Neural progenitor cell (in vitro differentiated cells): Measurements from ENCODE around the gene CEP135. TPM values are rescaled to one million over a fixed set of nuclear protein-coding genes. Genes with fewer than 3 reads are reported as not detected.
"Not testable (repeated sequence)": the region's sequence is repeated elsewhere in the genome, so short reads cannot be mapped to it uniquely, and the experiment has no call there.

Experiments used
- DNase-seq: peaks from one replicate; pipeline ENCODE4 v3.0.0-alpha.2; 2016; ENCODE audit warnings: low spot score
- H2AFZ ChIP-seq: fragments of 200-600 bp; sonication (generic); replicated peaks from 2 replicates; pipeline ENCODE4 v1.6.1; 2016; ENCODE audit warnings: antibody characterized with exemption
- H3F3A ChIP-seq: fragments of 200-600 bp; sonication (generic); 2 replicates; pipeline ENCODE4 v1.6.1; 2016; ENCODE audit warnings: antibody characterized with exemption, low read depth
- H3K27ac ChIP-seq: fragments of 200-600 bp; sonication (generic); 2 replicates; pipeline ENCODE4 v1.5.1; 2016; ENCODE audit warnings: mild to moderate bottlenecking
- H3K27me3 ChIP-seq: fragments of 200-600 bp; sonication (generic); 2 replicates; pipeline ENCODE4 v1.6.1; 2016; ENCODE audit warnings: mild to moderate bottlenecking, moderate library complexity
- H3K36me3 ChIP-seq: fragments of 200-600 bp; sonication (generic); 2 replicates; pipeline ENCODE4 v1.5.1; 2016
- H3K4me1 ChIP-seq: fragments of 200-600 bp; sonication (generic); 2 replicates; pipeline ENCODE4 v1.6.1; 2016; ENCODE audit warnings: mixed run types
- H3K4me2 ChIP-seq: fragments of 200-600 bp; sonication (generic); 2 replicates; pipeline ENCODE4 v1.6.1; 2016
- H3K4me3 ChIP-seq: fragments of 200-600 bp; sonication (generic); 2 replicates; pipeline ENCODE4 v1.5.1; 2016
- H3K79me2 ChIP-seq: fragments of 200-600 bp; sonication (generic); 2 replicates; pipeline ENCODE4 v1.6.1; 2016; ENCODE audit warnings: low read depth
- H3K9ac ChIP-seq: fragments of 200-600 bp; sonication (generic); 2 replicates; pipeline ENCODE4 v1.6.1; 2016
- H3K9me3 ChIP-seq: fragments of 200-600 bp; sonication (generic); 2 replicates; pipeline ENCODE4 v1.5.1; 2016; ENCODE audit warnings: low read depth
- H4K20me1 ChIP-seq: fragments of 200-600 bp; sonication (generic); 2 replicates; pipeline ENCODE4 v1.6.1; 2016; ENCODE audit warnings: low read depth
- H3K27ac Mint-ChIP-seq: 3 replicates; pipeline ENCODE4 v1.8.0; 2021; ENCODE audit warnings: mixed read lengths
- H3K27me3 Mint-ChIP-seq: 2 replicates; pipeline ENCODE4 v1.8.0; 2022; ENCODE audit warnings: low read depth, mild to moderate bottlenecking, inconsistent platforms, moderate library complexity, mixed read lengths; ENCODE audit not compliant: insufficient read depth
- H3K36me3 Mint-ChIP-seq: 3 replicates; pipeline ENCODE4 v1.8.0; 2021; ENCODE audit warnings: mixed read lengths
- H3K4me1 Mint-ChIP-seq: 3 replicates; pipeline ENCODE4 v1.8.0; 2021; ENCODE audit warnings: mixed read lengths
- H3K4me3 Mint-ChIP-seq: 3 replicates; pipeline ENCODE4 v1.8.0; 2021; ENCODE audit warnings: mild to moderate bottlenecking, moderate library complexity, mixed read lengths
- H3K9me3 Mint-ChIP-seq: 3 replicates; pipeline ENCODE4 v1.8.0; 2020; ENCODE audit warnings: mixed read lengths
- EZH2 ChIP-seq: fragments of 200-600 bp; sonication (generic); IDR thresholded peaks from 2 replicates; pipeline ENCODE4 v1.6.1; 2017; ENCODE audit warnings: antibody characterized with exemption, mild to moderate bottlenecking, moderate library complexity
- EZH2phosphoT487 ChIP-seq: fragments of 200-600 bp; sonication (generic); IDR thresholded peaks from 2 replicates; pipeline ENCODE4 v1.6.1; 2017; ENCODE audit warnings: antibody characterized with exemption
- total RNA-seq: library from RNA; depleted of rRNA; stranded (reverse); fragments of >200 nt; gene quantifications from 2 replicates; pipeline ENCODE4 v1.2.3, GENCODE V29; 2015; ENCODE audit warnings: low replicate concordance
- TF ChIP-seq, protein P1 (sequence below): fragments of 200-600 bp; sonication (generic); IDR thresholded peaks from 2 replicates; pipeline ENCODE4 v1.5.1; 2017; ENCODE audit warnings: antibody characterized with exemption, mild to moderate bottlenecking

Gene CEP135
- total RNA-seq, 1 donor from 2014 or later: 40.4 TPM

DNA sequence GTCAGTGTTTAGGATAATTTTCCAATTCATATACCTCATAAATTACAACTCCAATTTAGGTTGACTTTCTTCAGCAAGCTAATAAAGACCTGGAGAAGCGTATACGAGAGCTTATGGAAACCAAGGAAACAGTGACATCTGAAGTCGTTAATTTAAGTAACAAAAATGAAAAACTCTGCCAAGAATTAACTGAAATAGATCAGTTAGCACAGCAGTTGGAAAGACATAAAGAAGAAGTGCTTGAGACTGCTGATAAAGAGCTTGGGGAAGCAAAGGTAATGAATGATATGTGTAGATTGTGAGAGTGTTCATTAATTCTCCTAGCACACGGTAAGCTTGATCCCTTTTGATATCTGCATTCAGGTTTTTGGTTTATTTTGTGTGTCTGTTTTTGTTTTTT lies 16.8 kb downstream of the CEP135 start:
- H3K27ac Mint-ChIP-seq: no peak overlapping the region
- no peaks in the 10 kb centered on the region for H3K4me1 Mint-ChIP-seq
- Histone ChIP-seq H3K4me3 (no peak overlapping the region), H3K4me2 (no peak overlapping the region), H3K27ac (no peak overlapping the region), H3K9ac (no peak overlapping the region), H2AFZ (no peak overlapping the region), H3F3A (no peaks in the 10 kb centered on the region), H3K36me3 (peaks cover 3% of the 10 kb centered on the region), H3K9me3 (no peaks in the 10 kb centered on the region), H3K27me3 (no peaks in the 10 kb centered on the region), H3K79me2 (no peaks in the 10 kb centered on the region), H4K20me1 (no peaks in the 10 kb centered on the region), H3K4me1 (no peaks in the 10 kb centered on the region)
- no peak for TF ChIP-seq EZH2phosphoT487
- TF ChIP-seq, protein P1, sequence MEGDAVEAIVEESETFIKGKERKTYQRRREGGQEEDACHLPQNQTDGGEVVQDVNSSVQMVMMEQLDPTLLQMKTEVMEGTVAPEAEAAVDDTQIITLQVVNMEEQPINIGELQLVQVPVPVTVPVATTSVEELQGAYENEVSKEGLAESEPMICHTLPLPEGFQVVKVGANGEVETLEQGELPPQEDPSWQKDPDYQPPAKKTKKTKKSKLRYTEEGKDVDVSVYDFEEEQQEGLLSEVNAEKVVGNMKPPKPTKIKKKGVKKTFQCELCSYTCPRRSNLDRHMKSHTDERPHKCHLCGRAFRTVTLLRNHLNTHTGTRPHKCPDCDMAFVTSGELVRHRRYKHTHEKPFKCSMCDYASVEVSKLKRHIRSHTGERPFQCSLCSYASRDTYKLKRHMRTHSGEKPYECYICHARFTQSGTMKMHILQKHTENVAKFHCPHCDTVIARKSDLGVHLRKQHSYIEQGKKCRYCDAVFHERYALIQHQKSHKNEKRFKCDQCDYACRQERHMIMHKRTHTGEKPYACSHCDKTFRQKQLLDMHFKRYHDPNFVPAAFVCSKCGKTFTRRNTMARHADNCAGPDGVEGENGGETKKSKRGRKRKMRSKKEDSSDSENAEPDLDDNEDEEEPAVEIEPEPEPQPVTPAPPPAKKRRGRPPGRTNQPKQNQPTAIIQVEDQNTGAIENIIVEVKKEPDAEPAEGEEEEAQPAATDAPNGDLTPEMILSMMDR: no peak
- no peak for TF ChIP-seq EZH2
- DNase-seq: no peak
- H3K27me3 Mint-ChIP-seq: no peaks in the 10 kb centered on the region
- H3K36me3 Mint-ChIP-seq: peaks cover 20% of the 10 kb centered on the region
- H3K4me3 Mint-ChIP-seq: no peak overlapping the region
- no peaks in the 10 kb centered on the region for H3K9me3 Mint-ChIP-seq

DNA sequence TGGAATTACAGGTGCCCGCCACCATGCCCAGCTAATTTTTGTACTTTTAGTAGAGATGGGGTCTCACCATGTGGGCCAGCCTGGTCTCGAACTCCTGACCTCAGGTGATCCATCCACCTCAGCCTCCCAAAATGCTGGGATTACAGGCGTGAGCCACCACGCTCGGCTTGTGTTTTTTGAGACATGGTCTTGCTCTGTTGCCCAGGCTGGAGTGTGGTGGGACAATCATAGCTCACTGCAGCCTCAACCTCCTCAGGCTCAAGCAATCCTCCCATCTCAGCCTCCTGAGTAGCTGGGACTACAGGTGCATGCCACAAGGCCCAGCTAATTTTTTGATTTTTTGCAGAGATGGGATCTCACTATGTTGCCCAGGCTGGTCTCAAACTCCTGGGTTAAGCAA lies 17.6 kb downstream of the CEP135 start:
- H3K4me1 ChIP-seq, H3K36me3 ChIP-seq: not testable (repeated sequence)

DNA sequence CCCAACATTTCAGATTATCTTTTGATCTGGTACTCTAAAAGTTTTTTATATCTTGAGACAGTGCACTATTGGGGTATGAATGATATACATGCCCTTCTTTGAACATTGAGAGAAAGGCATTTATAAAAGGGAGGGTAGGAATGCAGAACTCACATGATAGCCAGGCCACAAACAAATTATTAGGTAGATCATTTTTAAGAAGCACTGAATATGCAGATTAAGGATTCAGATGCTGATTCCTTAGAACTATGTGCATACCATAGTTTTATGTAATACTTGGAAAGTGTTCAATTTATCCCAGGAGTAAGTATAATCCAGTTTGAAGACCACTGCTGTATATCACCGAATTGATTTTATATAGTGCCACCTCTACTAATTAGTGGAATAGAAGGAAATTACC lies 18.6 kb downstream of the CEP135 start:
- no peak overlapping the region for H2AFZ ChIP-seq
- H3K79me2 ChIP-seq: no peaks in the 10 kb centered on the region
- no peak overlapping the region for H3K4me2 ChIP-seq
- H3K4me1 ChIP-seq: no peaks in the 10 kb centered on the region
- H3K4me3 Mint-ChIP-seq: no peak overlapping the region
- H3K4me3 ChIP-seq: no peak overlapping the region
- H3K36me3 Mint-ChIP-seq: peaks cover 20% of the 10 kb centered on the region
- no peaks in the 10 kb centered on the region for H3K4me1 Mint-ChIP-seq
- H3K9me3 Mint-ChIP-seq: no peaks in the 10 kb centered on the region
- no peak overlapping the region for H3K27ac ChIP-seq
- H3K36me3 ChIP-seq: peaks cover 3% of the 10 kb centered on the region
- H3K9me3 ChIP-seq: no peaks in the 10 kb centered on the region
- TF ChIP-seq, protein P1: no peak
- TF ChIP-seq EZH2 (no peak), EZH2phosphoT487 (no peak)
- H3K27me3 ChIP-seq: no peaks in the 10 kb centered on the region
- no peaks in the 10 kb centered on the region for H4K20me1 ChIP-seq
- no peaks in the 10 kb centered on the region for H3F3A ChIP-seq
- DNase-seq: no peak
- no peak overlapping the region for H3K9ac ChIP-seq
- H3K27ac Mint-ChIP-seq: no peak overlapping the region
- no peaks in the 10 kb centered on the region for H3K27me3 Mint-ChIP-seq

More for the DNA sequence above, 17.6 kb downstream of the CEP135 start:
- not testable (repeated sequence) for H3K27ac ChIP-seq, H3K27me3 ChIP-seq, H3K27ac Mint-ChIP-seq, H3K4me3 ChIP-seq, H3F3A ChIP-seq, H3K9me3 ChIP-seq, H3K4me1 Mint-ChIP-seq, H3K9ac ChIP-seq, H2AFZ ChIP-seq, H3K9me3 Mint-ChIP-seq, H3K4me2 ChIP-seq, DNase-seq, H3K4me3 Mint-ChIP-seq, H4K20me1 ChIP-seq, H3K79me2 ChIP-seq, H3K27me3 Mint-ChIP-seq
- peaks cover 20% of the 10 kb centered on the region for H3K36me3 Mint-ChIP-seq

DNA sequence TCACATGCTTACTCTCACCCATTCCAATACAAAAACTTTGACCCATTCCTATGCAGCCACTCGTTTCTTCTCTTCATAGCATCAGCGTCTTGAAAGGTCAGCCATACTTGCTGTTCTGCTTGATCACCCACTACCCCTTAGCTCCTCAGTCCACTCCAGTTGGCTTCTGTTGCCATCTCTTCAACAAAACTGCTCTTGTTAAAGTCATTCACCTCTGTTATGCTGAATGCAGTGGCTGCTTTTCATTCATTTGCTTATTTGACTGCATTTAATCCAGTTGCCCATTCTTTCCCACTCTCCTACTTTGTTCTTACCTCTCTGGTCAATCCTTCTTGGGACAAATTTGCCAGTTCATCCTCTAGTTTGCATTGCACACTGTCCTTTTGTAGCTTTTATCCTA lies 24.9 kb downstream of the CEP135 start:
- Histone ChIP-seq H3K9ac (no peak overlapping the region), H3F3A (no peaks in the 10 kb centered on the region), H3K79me2 (no peaks in the 10 kb centered on the region), H3K4me3 (no peak overlapping the region), H3K9me3 (no peaks in the 10 kb centered on the region), H2AFZ (no peak overlapping the region), H3K4me2 (no peak overlapping the region), H3K4me1 (no peaks in the 10 kb centered on the region), H3K27ac (no peak overlapping the region), H3K36me3 (no peaks in the 10 kb centered on the region), H4K20me1 (no peaks in the 10 kb centered on the region), H3K27me3 (no peaks in the 10 kb centered on the region)
- TF ChIP-seq EZH2phosphoT487: no peak
- TF ChIP-seq, protein P1: no peak
- no peak for TF ChIP-seq EZH2
- H3K4me3 Mint-ChIP-seq: no peak overlapping the region
- H3K36me3 Mint-ChIP-seq: peaks cover 21% of the 10 kb centered on the region
- no peaks in the 10 kb centered on the region for H3K4me1 Mint-ChIP-seq
- H3K27ac Mint-ChIP-seq: no peak overlapping the region
- H3K9me3 Mint-ChIP-seq: no peaks in the 10 kb centered on the region
- no peak for DNase-seq
- H3K27me3 Mint-ChIP-seq: no peaks in the 10 kb centered on the region
